Activated naive CD4-positive, alpha-beta T cell treated with anti-CD3 and anti-CD28 coated beads for 36 hours (primary cell): ENCODE data around the gene ANKS4B. TPM values are rescaled to one million over a fixed set of nuclear protein-coding genes. Genes with fewer than 3 reads are reported as not detected.
"Not testable (repeated sequence)": the region's sequence is repeated elsewhere in the genome, so short reads cannot be mapped to it uniquely, and the experiment has no call there.

ENCODE experiments used
- CTCF ChIA-PET: fragments of 350-600 bp; sonication (Branson Sonifier 250); formaldehyde crosslinking; loops from one replicate; lab custom pipeline; 2021; ENCODE audit warnings: antibody characterized with exemption; lab: Charles Lee
- DNase-seq: peaks from one replicate; pipeline ENCODE4 v3.0.0-alpha.2; 2020
- H3K27ac Mint-ChIP-seq: one replicate; pipeline ENCODE4 v1.8.0; 2021; ENCODE audit warnings: mild to moderate bottlenecking, mixed read lengths
- H3K27me3 Mint-ChIP-seq: one replicate; pipeline ENCODE4 v1.8.0; 2021; ENCODE audit warnings: low read depth, mixed read lengths
- H3K36me3 Mint-ChIP-seq: one replicate; pipeline ENCODE4 v1.8.0; 2021; ENCODE audit warnings: low read depth, mixed read lengths
- H3K4me1 Mint-ChIP-seq: one replicate; pipeline ENCODE4 v1.8.0; 2021; ENCODE audit warnings: low read depth, mixed read lengths
- H3K4me3 Mint-ChIP-seq: one replicate; pipeline ENCODE4 v1.8.0; 2021; ENCODE audit warnings: mild to moderate bottlenecking, moderate library complexity, mixed read lengths
- H3K9me3 Mint-ChIP-seq: one replicate; pipeline ENCODE4 v1.8.0; 2021; ENCODE audit warnings: mixed read lengths
- intact Hi-C: fragments of 100-400 bp; cut with micrococcal nuclease; formaldehyde crosslinking; loops from one replicate; pipeline ENCODE4 v1.15.1; 2023
- total RNA-seq, 2 experiments: library from RNA; stranded (reverse); gene quantifications; one replicate each; pipeline ENCODE4 v1.2.3, GENCODE V29; 2021

ANKS4B gene
- total RNA-seq, 2 experiments from 2014 or later: 0.05 TPM; not detected in 1

- Mint-ChIP-seq H3K36me3 (no peaks in the 10 kb centered on the region), H3K27ac (no peak overlapping the region), H3K9me3 (no peaks in the 10 kb centered on the region), H3K4me1 (no peaks in the 10 kb centered on the region), H3K4me3 (no peak overlapping the region), H3K27me3 (no peaks in the 10 kb centered on the region)
- CTCF ChIA-PET: no interaction called here
- DNase-seq: no peak
- intact Hi-C loops: no loop called here
Measured at GRCh38 chr16:21267298-21267697, 33.8 kb downstream of the ANKS4B start.

- Mint-ChIP-seq H3K27ac (no peak overlapping the region), H3K4me1 (no peaks in the 10 kb centered on the region), H3K4me3 (no peak overlapping the region), H3K27me3 (peaks cover 4% of the 10 kb centered on the region), H3K36me3 (no peaks in the 10 kb centered on the region), H3K9me3 (no peaks in the 10 kb centered on the region)
- no peak for DNase-seq
- intact Hi-C loops: no loop called here
- CTCF ChIA-PET: no interaction called here
Measured at GRCh38 chr16:21268236-21268635, 34.7 kb downstream of the ANKS4B start.

- H3K4me1 Mint-ChIP-seq: no peaks in the 10 kb centered on the region
- peaks cover 27% of the 10 kb centered on the region for H3K27me3 Mint-ChIP-seq
- intact Hi-C loops: loop anchor here (2.0 kb wide), 1 partner anchor 21 kb away; no protein-coding TSS in a partner anchor
- no peak overlapping the region for H3K4me3 Mint-ChIP-seq
- no peak overlapping the region for H3K27ac Mint-ChIP-seq
- no peaks in the 10 kb centered on the region for H3K9me3 Mint-ChIP-seq
- CTCF ChIA-PET: no interaction called here
- no peaks in the 10 kb centered on the region for H3K36me3 Mint-ChIP-seq
- DNase-seq: no peak
Measured at GRCh38 chr16:21272253-21272652, 38.8 kb downstream of the ANKS4B start.

- not testable (repeated sequence) for H3K9me3 Mint-ChIP-seq, H3K36me3 Mint-ChIP-seq, DNase-seq, H3K4me3 Mint-ChIP-seq, H3K27ac Mint-ChIP-seq, H3K4me1 Mint-ChIP-seq
- intact Hi-C loops: loop anchor here (2.0 kb wide), 1 partner anchor 20 kb away; no protein-coding TSS in a partner anchor
- CTCF ChIA-PET: interaction anchor here (0.6 to 1.0 kb wide), 2 partner anchors 21 to 83 kb away, joined by 3 to 5 read pairs; no protein-coding TSS in a partner anchor
- peaks cover 32% of the 10 kb centered on the region for H3K27me3 Mint-ChIP-seq
Measured at GRCh38 chr16:21272763-21273162, 39.3 kb downstream of the ANKS4B start.

DNA sequence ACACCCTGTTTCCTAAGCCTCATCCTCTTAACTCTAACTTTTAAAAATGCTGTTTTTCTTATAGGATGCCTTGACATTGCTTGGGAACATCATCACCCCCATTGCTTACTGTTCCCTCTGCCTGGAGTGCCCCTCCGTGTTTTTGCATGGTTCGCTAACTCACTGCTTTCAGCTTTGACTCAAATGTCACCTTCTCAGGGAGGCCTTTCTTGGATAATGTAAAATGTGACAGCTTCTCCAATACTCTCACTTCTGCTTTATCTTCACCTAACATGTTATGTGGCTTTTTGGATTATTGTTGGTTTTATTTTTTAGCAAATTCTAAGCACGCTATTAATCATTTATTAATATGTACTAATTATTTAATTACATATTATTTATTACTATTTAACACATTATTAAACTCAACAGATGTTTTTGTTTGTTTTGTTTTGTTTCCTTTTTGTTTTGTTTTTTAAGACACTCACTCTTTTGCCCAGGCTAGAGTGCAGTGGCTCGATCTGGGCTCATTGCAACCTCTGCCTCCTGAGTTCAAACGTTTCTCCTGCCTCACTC is 40.8 kb downstream of the ANKS4B start:
- Mint-ChIP-seq H3K4me3 (no peak overlapping the region), H3K4me1 (peaks cover 3% of the 10 kb centered on the region)
- intact Hi-C loops: no loop called here

GRCh38 chr16:21275529-21275928 is 42.0 kb downstream of the ANKS4B start:
- Mint-ChIP-seq H3K36me3 (no peaks in the 10 kb centered on the region), H3K27ac (no peak overlapping the region), H3K9me3 (no peaks in the 10 kb centered on the region), H3K4me3 (no peak overlapping the region), H3K4me1 (peaks cover 3% of the 10 kb centered on the region), H3K27me3 (peaks cover 51% of the 10 kb centered on the region)
- intact Hi-C loops: no loop called here
- no peak for DNase-seq
- CTCF ChIA-PET: interaction anchor here (0.9 to 1.3 kb wide), 2 partner anchors 118 to 123 kb away, joined by 3 to 4 read pairs; no protein-coding TSS in a partner anchor

More for the DNA sequence above, 40.8 kb downstream of the ANKS4B start:
- H3K27ac Mint-ChIP-seq: no peak overlapping the region
- H3K36me3 Mint-ChIP-seq: no peaks in the 10 kb centered on the region
- peaks cover 42% of the 10 kb centered on the region for H3K27me3 Mint-ChIP-seq
- CTCF ChIA-PET: interaction anchor here (0.9 kb wide), 1 partner anchor 116 kb away, joined by 4 read pairs; no protein-coding TSS in a partner anchor
- H3K9me3 Mint-ChIP-seq: no peaks in the 10 kb centered on the region
- DNase-seq: no peak

GRCh38 chr16:21276090-21276489 is 42.6 kb downstream of the ANKS4B start:
- H3K4me1 Mint-ChIP-seq: peaks cover 3% of the 10 kb centered on the region
- CTCF ChIA-PET: interaction anchor here (1.3 to 1.5 kb wide), 2 partner anchors 25 to 123 kb away, joined by 3 to 9 read pairs; no protein-coding TSS in a partner anchor

DNA sequence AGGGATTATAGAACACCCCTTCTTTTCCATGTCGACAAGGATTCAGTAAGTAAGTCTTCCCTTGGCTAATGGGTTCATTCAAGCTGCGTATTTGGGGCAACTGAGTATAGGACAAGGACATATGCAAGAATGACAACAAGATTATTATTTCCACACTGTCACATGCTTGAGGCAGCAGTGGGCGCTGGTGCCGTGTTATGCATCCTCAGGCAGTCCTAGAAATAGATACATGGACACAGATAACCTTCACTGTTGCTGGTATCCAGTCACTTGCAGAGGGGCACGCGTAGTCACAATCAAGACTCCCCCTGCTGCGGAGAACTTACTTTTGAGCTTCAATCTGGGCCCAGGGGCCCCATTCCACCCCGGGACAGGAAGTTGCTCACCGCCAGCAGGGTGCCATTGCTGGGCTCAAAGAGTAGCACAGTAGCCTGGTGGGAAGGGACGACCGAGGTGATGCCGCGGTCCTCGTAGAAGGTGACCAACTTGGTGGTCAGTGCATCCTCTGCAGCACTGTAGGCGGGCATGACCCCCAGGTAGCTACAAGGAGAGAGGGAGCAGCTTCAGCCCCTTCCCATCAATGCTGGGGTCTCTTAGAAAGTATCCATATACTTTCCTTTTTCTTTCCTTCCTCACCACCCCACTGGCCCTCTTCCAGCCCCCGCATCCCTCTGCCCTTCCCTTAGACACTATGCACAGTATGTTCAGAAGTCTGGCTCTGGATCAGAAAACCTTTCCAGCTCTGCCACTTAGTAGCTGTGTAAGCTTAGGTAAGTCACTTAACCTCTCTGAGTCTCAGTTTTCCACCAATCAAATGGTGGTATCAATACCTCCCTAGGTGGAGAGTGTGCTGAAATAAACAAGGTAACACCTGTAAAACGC is 43.8 kb downstream of the ANKS4B start:
- no peak for DNase-seq
- H3K36me3 Mint-ChIP-seq: no peaks in the 10 kb centered on the region
- CTCF ChIA-PET: interaction anchor here (0.9 to 1.5 kb wide), 8 partner anchors 24 to 120 kb away, joined by 3 to 9 read pairs (median 4); partner anchors contain the start of gene LDAF1
- intact Hi-C loops: no loop called here
- H3K4me1 Mint-ChIP-seq: peaks cover 3% of the 10 kb centered on the region
- H3K27ac Mint-ChIP-seq: no peak overlapping the region
- no peak overlapping the region for H3K4me3 Mint-ChIP-seq
- H3K9me3 Mint-ChIP-seq: no peaks in the 10 kb centered on the region
- peaks cover 62% of the 10 kb centered on the region for H3K27me3 Mint-ChIP-seq

More at GRCh38 chr16:21276090-21276489, 42.6 kb downstream of the ANKS4B start:
- no peak for DNase-seq
- Mint-ChIP-seq H3K9me3 (no peaks in the 10 kb centered on the region), H3K27me3 (peaks cover 52% of the 10 kb centered on the region), H3K27ac (no peak overlapping the region), H3K36me3 (no peaks in the 10 kb centered on the region), H3K4me3 (no peak overlapping the region)
- intact Hi-C loops: no loop called here

DNA sequence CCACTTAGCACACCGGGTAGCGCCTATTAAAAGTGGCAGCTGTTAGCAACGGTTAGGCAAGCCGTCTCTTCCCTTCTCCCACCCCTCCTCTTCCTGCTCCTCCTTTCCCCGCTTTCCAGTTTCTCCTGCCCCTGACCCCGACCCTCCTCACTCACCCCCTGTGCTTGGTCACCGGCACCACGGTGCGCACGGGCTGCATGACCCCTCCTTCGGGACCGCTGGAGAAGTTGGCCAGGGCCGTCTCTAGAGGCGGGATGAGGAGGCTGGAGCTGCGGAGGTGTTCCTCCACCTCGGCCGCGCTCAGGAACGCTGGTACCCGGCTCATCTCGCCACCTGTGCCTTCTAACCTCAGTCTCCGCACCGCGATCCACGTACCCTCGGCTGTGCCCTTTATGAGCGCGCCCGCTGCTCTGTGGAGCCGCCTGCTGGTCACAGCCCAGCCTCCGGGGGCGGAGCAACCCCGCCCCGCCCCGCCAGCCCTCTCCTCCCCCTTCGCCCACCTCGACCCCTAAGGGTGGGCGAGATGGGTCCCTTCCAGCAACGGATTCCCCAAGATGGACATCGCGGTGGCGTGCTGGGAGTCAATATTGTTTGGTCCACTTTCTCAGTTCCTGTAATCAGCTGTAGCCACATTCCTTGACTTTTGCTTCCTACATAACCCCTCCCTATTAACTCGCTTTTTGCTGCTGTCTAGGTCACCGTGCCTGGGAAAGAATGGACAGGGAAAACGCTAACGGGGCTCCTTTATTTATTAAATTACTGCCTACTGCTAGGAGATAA is 44.6 kb downstream of the ANKS4B start, which contains the start of gene CRYM:
Gene CRYM (minus strand): TSS at position 364 of the 780 bp plus-strand sequence. CDS start 39 bp downstream, at position 325.
- intact Hi-C loops: loop anchor here (1.0 kb wide), 2 partner anchors 22 to 90 kb away; no protein-coding TSS in a partner anchor
- peak; percentile 69 for DNase-seq
- Mint-ChIP-seq H3K4me3 (peak within 1 kb of the TSS; percentile 38), H3K27ac (no peak within 1 kb of the TSS), H3K36me3 (no peaks in the 10 kb centered on the region), H3K27me3 (peaks cover 62% of the 10 kb centered on the region), H3K9me3 (no peaks in the 10 kb centered on the region), H3K4me1 (peaks cover 3% of the 10 kb centered on the region)
- CTCF ChIA-PET: interaction anchor here (0.7 to 1.3 kb wide), 6 partner anchors 90 to 1060 kb away, joined by 3 to 5 read pairs (median 4); partner anchors contain the start of gene LDAF1

- Mint-ChIP-seq H3K27ac (no peak overlapping the region), H3K4me3 (no peak overlapping the region), H3K4me1 (peaks cover 8% of the 10 kb centered on the region), H3K36me3 (no peaks in the 10 kb centered on the region), H3K27me3 (peaks cover 71% of the 10 kb centered on the region), H3K9me3 (no peaks in the 10 kb centered on the region)
- CTCF ChIA-PET: interaction anchor here (1.2 kb wide), 1 partner anchor 93 kb away, joined by 3 read pairs; no protein-coding TSS in a partner anchor
- no peak for DNase-seq
- intact Hi-C loops: no loop called here
Measured at GRCh38 chr16:21279501-21279900, 46.0 kb downstream of the ANKS4B start.

- Mint-ChIP-seq H3K4me1 (peaks cover 8% of the 10 kb centered on the region), H3K27ac (no peak overlapping the region), H3K36me3 (no peaks in the 10 kb centered on the region), H3K27me3 (peaks cover 63% of the 10 kb centered on the region), H3K4me3 (no peak overlapping the region), H3K9me3 (no peaks in the 10 kb centered on the region)
- DNase-seq: no peak
- CTCF ChIA-PET: no interaction called here
- intact Hi-C loops: no loop called here
Measured at GRCh38 chr16:21281698-21282389, 48.3 kb downstream of the ANKS4B start.
